ENCODE data around the gene MATN1.

MATN1 gene

DNA sequence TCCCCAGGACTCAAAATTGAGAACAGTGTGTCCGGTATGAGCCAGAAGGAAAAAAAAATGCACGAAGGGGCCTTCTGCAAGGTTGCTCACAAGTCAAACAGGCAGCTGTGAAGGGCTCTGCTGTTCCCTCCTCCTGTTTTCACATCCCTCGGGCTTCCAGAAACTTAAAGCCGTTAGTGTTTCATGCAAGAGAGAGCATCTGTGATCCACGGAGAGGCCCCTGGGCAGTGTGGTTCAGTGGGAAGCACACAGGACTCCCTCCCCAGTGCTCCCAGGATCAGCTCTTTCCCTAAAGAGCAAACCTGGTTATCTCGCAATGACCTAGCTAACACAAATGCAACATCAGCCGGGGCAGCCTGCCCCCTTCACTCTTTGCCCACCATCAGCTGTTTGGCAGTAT, 2.9 kb upstream of the MATN1 start:
- TF ChIP-seq, protein P1, sequence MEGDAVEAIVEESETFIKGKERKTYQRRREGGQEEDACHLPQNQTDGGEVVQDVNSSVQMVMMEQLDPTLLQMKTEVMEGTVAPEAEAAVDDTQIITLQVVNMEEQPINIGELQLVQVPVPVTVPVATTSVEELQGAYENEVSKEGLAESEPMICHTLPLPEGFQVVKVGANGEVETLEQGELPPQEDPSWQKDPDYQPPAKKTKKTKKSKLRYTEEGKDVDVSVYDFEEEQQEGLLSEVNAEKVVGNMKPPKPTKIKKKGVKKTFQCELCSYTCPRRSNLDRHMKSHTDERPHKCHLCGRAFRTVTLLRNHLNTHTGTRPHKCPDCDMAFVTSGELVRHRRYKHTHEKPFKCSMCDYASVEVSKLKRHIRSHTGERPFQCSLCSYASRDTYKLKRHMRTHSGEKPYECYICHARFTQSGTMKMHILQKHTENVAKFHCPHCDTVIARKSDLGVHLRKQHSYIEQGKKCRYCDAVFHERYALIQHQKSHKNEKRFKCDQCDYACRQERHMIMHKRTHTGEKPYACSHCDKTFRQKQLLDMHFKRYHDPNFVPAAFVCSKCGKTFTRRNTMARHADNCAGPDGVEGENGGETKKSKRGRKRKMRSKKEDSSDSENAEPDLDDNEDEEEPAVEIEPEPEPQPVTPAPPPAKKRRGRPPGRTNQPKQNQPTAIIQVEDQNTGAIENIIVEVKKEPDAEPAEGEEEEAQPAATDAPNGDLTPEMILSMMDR (IDR thresholded peaks at IDR 0.05), result no peak
- Histone ChIP-seq H3K4me1 (no peaks in the 10 kb centered on the region), H2AFZ (no peak overlapping the region), H3K9ac (no peak overlapping the region), H3K4me2 (ENCODE audit: low read length) (no peak overlapping the region), H3K79me2 (no peaks in the 10 kb centered on the region), H3K27ac (no peak overlapping the region), H3K4me3 (ENCODE audit: low read depth, low read length) (no peak overlapping the region), H3K27me3 (ENCODE audit: control insufficient read depth, insufficient read depth, low read length) (no peaks in the 10 kb centered on the region), H3K9me3 (ENCODE audit: control insufficient read depth, low read length) (no peaks in the 10 kb centered on the region), H3K36me3 (ENCODE audit: control insufficient read depth, insufficient read depth, low read length) (no peaks in the 10 kb centered on the region)

- H3K4me3 ChIP-seq (ENCODE audit: low read depth, low read length), result no peak overlapping the region
- no peak overlapping the region for H3K9ac ChIP-seq
- TF ChIP-seq, protein P1 (IDR thresholded peaks at IDR 0.05), result no peak
- no peaks in the 10 kb centered on the region for H3K9me3 ChIP-seq (ENCODE audit: control insufficient read depth, low read length)
- no peak overlapping the region for H3K27ac ChIP-seq
- no peak overlapping the region for H3K4me2 ChIP-seq (ENCODE audit: low read length)
- no peaks in the 10 kb centered on the region for H3K36me3 ChIP-seq (ENCODE audit: control insufficient read depth, insufficient read depth, low read length)
- H3K27me3 ChIP-seq (ENCODE audit: control insufficient read depth, insufficient read depth, low read length), result no peaks in the 10 kb centered on the region
- no peaks in the 10 kb centered on the region for H3K4me1 ChIP-seq
- H2AFZ ChIP-seq, result no peak overlapping the region
- no peaks in the 10 kb centered on the region for H3K79me2 ChIP-seq
These were observed 2.2 kb upstream of the MATN1 start for GRCh38 chr1:30725450-30726095.

GRCh38 chr1:30724655-30725421, 1.5 kb upstream of the MATN1 start:
- Histone ChIP-seq H3K9me3 (ENCODE audit: control insufficient read depth, low read length) (no peaks in the 10 kb centered on the region), H3K36me3 (ENCODE audit: control insufficient read depth, insufficient read depth, low read length) (no peaks in the 10 kb centered on the region), H2AFZ (no peak overlapping the region), H3K9ac (no peak overlapping the region), H3K4me3 (ENCODE audit: low read depth, low read length) (no peak overlapping the region), H3K27me3 (ENCODE audit: control insufficient read depth, insufficient read depth, low read length) (no peaks in the 10 kb centered on the region), H3K4me2 (ENCODE audit: low read length) (no peak overlapping the region), H3K4me1 (no peaks in the 10 kb centered on the region), H3K79me2 (no peaks in the 10 kb centered on the region), H3K27ac (no peak overlapping the region)
- TF ChIP-seq, protein P1 (IDR thresholded peaks at IDR 0.05), result no peak

GRCh38 chr1:30724175-30724574, 790 bp upstream of the MATN1 start:
- no peak overlapping the region for H2AFZ ChIP-seq
- H3K4me2 ChIP-seq (ENCODE audit: low read length), result no peak overlapping the region
- no peaks in the 10 kb centered on the region for H3K36me3 ChIP-seq (ENCODE audit: control insufficient read depth, insufficient read depth, low read length)
- H3K79me2 ChIP-seq, result no peaks in the 10 kb centered on the region
- no peaks in the 10 kb centered on the region for H3K27me3 ChIP-seq (ENCODE audit: control insufficient read depth, insufficient read depth, low read length)
- no peak overlapping the region for H3K4me3 ChIP-seq (ENCODE audit: low read depth, low read length)
- H3K27ac ChIP-seq, result no peak overlapping the region
- no peaks in the 10 kb centered on the region for H3K4me1 ChIP-seq
- H3K9ac ChIP-seq, result no peak overlapping the region
- TF ChIP-seq, protein P1 (IDR thresholded peaks at IDR 0.05), result no peak
- H3K9me3 ChIP-seq (ENCODE audit: control insufficient read depth, low read length), result no peaks in the 10 kb centered on the region

All from parathyroid adenoma (tissue), 2 donors.